Parathyroid adenoma (tissue), 2 donors: ENCODE measurements around the gene TBC1D17.
A peak's percentile ranks its signal among the peaks of the same experiment; 100 is the strongest.

Source experiments
- H2AFZ ChIP-seq: fragments of 300-600 bp; sonication (generic); one replicate; pipeline ENCODE4 v1.7.0; 2017; ENCODE audit warnings: antibody characterized with exemption, mild to moderate bottlenecking
- H3K27ac ChIP-seq: fragments of 300-600 bp; sonication (generic); one replicate; pipeline ENCODE4 v1.7.0; 2017
- H3K27me3 ChIP-seq: fragments of 300-600 bp; sonication (generic); one replicate; pipeline ENCODE4 v1.7.0; 2017; ENCODE audit warnings: low read length; ENCODE audit not compliant: control insufficient read depth, insufficient read depth
- H3K36me3 ChIP-seq: fragments of 300-600 bp; sonication (generic); one replicate; pipeline ENCODE4 v1.7.0; 2017; ENCODE audit warnings: low read length; ENCODE audit not compliant: control insufficient read depth, insufficient read depth
- H3K4me1 ChIP-seq: fragments of 300-600 bp; sonication (generic); one replicate; pipeline ENCODE4 v1.7.0; 2017; ENCODE audit warnings: control low read depth
- H3K4me2 ChIP-seq: fragments of 300-600 bp; sonication (generic); one replicate; pipeline ENCODE4 v1.7.0; 2017; ENCODE audit warnings: low read length
- H3K4me3 ChIP-seq: fragments of 300-600 bp; sonication (generic); one replicate; pipeline ENCODE4 v1.7.0; 2017; ENCODE audit warnings: low read depth, low read length
- H3K79me2 ChIP-seq: fragments of 300-600 bp; sonication (generic); one replicate; pipeline ENCODE4 v1.7.0; 2017; ENCODE audit warnings: control low read depth
- H3K9ac ChIP-seq: fragments of 300-600 bp; sonication (generic); one replicate; pipeline ENCODE4 v1.7.0; 2017; ENCODE audit warnings: mild to moderate bottlenecking
- H3K9me3 ChIP-seq: fragments of 300-600 bp; sonication (generic); one replicate; pipeline ENCODE4 v1.7.0; 2017; ENCODE audit warnings: low read length; ENCODE audit not compliant: control insufficient read depth
- TF ChIP-seq, protein P1 (sequence below): fragments of 300-600 bp; sonication (generic); IDR thresholded peaks from one replicate; pipeline ENCODE4 v1.7.0; 2017; ENCODE audit warnings: antibody characterized with exemption, mild to moderate bottlenecking
- donor health status: primary hyperparathyroidism.

Gene TBC1D17

DNA sequence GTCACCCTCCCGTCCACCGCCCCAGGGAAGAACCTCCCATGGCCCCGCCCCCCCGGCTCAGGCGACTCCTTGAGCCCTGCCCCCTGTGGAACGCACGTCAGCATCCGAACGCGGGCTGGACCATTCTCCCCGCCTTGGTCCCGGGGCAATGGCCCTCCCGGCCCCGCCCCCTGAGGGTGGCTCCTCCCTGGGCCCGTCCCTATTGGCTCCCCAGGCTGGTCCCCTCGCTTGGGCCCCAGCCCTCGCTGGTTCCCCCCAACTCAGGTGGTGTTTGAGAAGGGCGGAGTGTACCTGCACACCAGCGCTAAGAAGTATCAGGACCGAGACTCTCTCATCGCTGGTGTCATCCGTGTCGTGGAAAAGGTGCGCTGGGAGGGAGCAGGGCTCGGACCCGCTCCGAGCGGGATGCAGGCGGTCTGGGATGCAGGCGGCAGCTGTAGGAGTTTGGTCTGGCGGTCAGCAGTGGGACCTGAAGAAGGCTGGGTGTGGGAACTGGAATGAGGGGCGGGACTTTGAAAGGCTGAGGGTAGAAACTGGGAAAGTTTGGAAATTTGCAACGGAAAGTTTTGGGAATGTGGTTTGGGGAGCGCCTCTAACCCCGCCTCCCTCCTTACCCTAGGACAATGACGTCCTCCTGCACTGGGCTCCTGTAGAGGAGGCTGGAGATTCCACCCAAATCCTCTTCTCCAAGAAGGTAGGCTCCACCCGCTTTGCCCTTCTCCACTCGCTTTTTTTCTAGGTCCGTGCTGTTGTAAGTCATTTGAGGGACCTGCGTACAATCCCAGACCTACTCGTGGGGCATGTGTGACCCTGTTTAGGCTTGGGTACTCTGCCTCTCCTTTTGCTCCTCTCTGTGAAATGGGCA is 609 bp downstream of the TBC1D17 start:
- H3K27ac ChIP-seq = peak overlapping the region; percentile 96
- peaks cover 6% of the 10 kb centered on the region for H3K4me1 ChIP-seq
- H3K9me3 ChIP-seq = no peaks in the 10 kb centered on the region
- H3K4me2 ChIP-seq = peak overlapping the region; percentile 100
- TF ChIP-seq, protein P1, sequence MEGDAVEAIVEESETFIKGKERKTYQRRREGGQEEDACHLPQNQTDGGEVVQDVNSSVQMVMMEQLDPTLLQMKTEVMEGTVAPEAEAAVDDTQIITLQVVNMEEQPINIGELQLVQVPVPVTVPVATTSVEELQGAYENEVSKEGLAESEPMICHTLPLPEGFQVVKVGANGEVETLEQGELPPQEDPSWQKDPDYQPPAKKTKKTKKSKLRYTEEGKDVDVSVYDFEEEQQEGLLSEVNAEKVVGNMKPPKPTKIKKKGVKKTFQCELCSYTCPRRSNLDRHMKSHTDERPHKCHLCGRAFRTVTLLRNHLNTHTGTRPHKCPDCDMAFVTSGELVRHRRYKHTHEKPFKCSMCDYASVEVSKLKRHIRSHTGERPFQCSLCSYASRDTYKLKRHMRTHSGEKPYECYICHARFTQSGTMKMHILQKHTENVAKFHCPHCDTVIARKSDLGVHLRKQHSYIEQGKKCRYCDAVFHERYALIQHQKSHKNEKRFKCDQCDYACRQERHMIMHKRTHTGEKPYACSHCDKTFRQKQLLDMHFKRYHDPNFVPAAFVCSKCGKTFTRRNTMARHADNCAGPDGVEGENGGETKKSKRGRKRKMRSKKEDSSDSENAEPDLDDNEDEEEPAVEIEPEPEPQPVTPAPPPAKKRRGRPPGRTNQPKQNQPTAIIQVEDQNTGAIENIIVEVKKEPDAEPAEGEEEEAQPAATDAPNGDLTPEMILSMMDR = no peak
- H2AFZ ChIP-seq = peak overlapping the region; percentile 71
- peak overlapping the region; percentile 32 for H3K9ac ChIP-seq
- H3K4me3 ChIP-seq = peak overlapping the region; percentile 100
- H3K27me3 ChIP-seq = no peaks in the 10 kb centered on the region
- H3K79me2 ChIP-seq = peaks cover 11% of the 10 kb centered on the region
- H3K36me3 ChIP-seq = no peaks in the 10 kb centered on the region

DNA sequence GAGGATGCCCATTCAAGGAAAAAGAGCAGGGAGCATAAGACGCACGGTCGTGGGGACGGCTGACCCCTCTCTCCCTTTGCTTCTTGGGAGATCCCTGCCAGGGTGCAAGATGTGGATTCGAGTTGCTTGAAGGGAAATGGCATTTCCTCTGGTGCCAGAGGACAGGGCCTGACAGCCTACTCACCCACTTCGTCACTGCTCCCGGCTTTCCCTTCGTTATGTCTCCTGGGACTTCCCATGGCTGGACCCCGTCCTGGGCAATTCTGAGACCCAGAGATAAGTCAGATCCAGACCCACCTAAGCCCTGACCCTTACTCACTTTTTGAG is 1.2 kb downstream of the TBC1D17 start:
- Histone ChIP-seq H2AFZ (no peak overlapping the region), H3K4me2 (no peak overlapping the region), H3K4me3 (no peak overlapping the region), H3K27me3 (no peaks in the 10 kb centered on the region), H3K79me2 (peaks cover 11% of the 10 kb centered on the region), H3K4me1 (peaks cover 6% of the 10 kb centered on the region), H3K27ac (no peak overlapping the region), H3K9me3 (no peaks in the 10 kb centered on the region), H3K36me3 (no peaks in the 10 kb centered on the region), H3K9ac (no peak overlapping the region)
- TF ChIP-seq, protein P1 = no peak

DNA sequence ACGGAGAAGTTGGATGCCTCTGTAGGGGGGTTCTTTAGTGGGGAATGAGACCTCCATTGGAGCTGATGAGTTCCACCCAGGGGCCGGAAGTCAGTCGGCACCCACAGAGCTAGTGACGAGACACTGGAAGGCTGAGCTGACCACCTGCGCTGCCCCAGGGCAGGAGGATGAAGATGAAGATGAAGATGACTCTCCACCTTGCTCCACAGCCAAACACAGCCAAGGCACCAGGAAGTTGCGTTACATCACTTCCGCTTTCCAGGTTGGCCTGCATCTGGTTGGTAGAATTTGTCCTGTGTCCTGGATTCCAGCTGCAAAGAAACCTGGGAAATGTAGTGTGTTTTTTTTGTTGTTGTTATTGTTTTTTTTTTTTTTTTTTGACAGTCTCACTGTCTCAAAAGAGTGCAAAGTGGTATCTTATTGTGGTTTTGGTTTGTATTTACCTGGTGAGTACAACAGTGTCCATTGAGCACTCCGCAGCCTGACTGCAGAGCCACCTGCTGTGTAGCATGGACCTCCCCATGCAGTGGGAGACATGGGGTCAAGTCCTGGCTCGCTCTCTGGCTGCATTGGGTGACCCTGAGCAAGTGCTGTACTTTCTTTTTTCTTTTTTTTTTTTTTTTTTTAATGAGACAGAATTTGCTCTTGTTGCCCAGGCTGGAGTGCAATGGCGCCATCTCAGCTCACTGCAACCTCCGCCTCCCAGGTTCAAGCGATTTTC is 1.9 kb downstream of the TBC1D17 start:
- no peak overlapping the region for H3K9ac ChIP-seq
- H2AFZ ChIP-seq = no peak overlapping the region
- no peaks in the 10 kb centered on the region for H3K36me3 ChIP-seq
- no peaks in the 10 kb centered on the region for H3K27me3 ChIP-seq
- H3K27ac ChIP-seq = no peak overlapping the region
- peaks cover 11% of the 10 kb centered on the region for H3K79me2 ChIP-seq
- TF ChIP-seq, protein P1 = no peak
- H3K4me1 ChIP-seq = peaks cover 6% of the 10 kb centered on the region
- H3K4me2 ChIP-seq = no peak overlapping the region
- H3K9me3 ChIP-seq = no peaks in the 10 kb centered on the region
- no peak overlapping the region for H3K4me3 ChIP-seq

DNA sequence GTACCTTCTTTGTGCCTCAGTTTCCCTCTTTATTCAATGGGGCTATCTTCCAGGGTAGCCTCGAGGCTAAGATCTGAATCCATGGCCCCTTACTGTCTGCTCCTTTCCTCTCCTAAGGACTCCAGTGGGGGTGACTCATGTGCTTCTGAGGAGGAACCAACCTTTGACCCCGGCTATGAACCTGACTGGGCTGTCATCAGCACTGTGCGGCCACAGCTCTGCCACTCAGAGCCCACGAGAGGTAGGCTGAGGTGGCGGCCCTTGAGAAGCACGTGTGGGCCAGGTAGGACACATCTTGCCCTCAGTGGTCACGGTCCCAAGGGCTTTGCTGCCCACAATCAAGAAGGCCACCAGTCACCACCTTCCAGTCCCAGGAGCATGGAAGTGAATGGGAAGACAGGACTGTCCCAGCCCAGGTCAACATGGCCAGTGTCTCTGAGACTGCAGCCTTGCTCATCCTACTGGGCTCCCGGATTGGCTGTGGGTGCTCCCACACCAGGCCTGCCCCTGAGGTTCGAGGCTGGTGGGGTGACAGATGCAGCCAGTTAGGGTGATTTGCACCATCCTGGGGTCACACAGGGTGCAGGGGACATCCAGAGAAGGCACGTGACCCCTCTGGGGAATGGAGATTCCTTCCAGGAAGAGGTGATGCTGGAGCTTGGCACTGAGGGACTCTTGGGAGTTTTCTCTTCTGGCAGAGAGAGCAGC is 2.8 kb downstream of the TBC1D17 start:
- TF ChIP-seq, protein P1 = no peak
- H3K4me1 ChIP-seq = peaks cover 4% of the 10 kb centered on the region
- H3K9ac ChIP-seq = no peak overlapping the region
- H3K4me2 ChIP-seq = no peak overlapping the region
- H3K4me3 ChIP-seq = no peak overlapping the region
- H3K79me2 ChIP-seq = peaks cover 6% of the 10 kb centered on the region
- H3K27me3 ChIP-seq = no peaks in the 10 kb centered on the region
- no peaks in the 10 kb centered on the region for H3K36me3 ChIP-seq
- H3K27ac ChIP-seq = no peak overlapping the region
- no peaks in the 10 kb centered on the region for H3K9me3 ChIP-seq
- no peak overlapping the region for H2AFZ ChIP-seq
